Suprapubic skin (tissue), 4 donors: ENCODE results near the gene CCDC3. TPM values are rescaled to one million over a fixed set of nuclear protein-coding genes. Genes with fewer than 3 reads are reported as not detected.

Experiments
- DNase-seq, 2 donors: peaks; one replicate each; pipeline ENCODE4 v3.0.0-alpha.2; 2019; ENCODE audit warnings: low spot score in 2 of 2
- H3K27ac ChIP-seq: fragments of 200-600 bp; sonication (generic); one replicate; pipeline ENCODE4 v1.5.1; 2019
- H3K27me3 ChIP-seq: fragments of 200-600 bp; sonication (generic); one replicate; pipeline ENCODE4 v1.5.1; 2019
- H3K36me3 ChIP-seq: fragments of 200-600 bp; sonication (generic); one replicate; pipeline ENCODE4 v1.5.1; 2019
- H3K4me1 ChIP-seq: fragments of 200-600 bp; sonication (generic); one replicate; pipeline ENCODE4 v1.5.1; 2019
- H3K4me3 ChIP-seq: fragments of 200-600 bp; sonication (generic); one replicate; pipeline ENCODE4 v1.5.1; 2019; ENCODE audit warnings: mild to moderate bottlenecking
- H3K9me3 ChIP-seq: fragments of 200-600 bp; sonication (generic); one replicate; pipeline ENCODE4 v1.5.1; 2019
- CTCF ChIP-seq, 2 donors: fragments of 200-600 bp in 1 of 2; fragments of 450-650 bp in 1 of 2; sonication (generic) in 1 of 2; IDR thresholded peaks; one replicate each; pipeline ENCODE4 v1.5.1; 2016 to 2019; ENCODE audit warnings: antibody characterized with exemption in 2 of 2, mild to moderate bottlenecking in 1 of 2, moderate library complexity in 1 of 2
- EP300 ChIP-seq: sonication (generic); formaldehyde crosslinking; IDR thresholded peaks from one replicate; pipeline ENCODE4 v1.6.1; 2017; ENCODE audit warnings: antibody characterized with exemption
- POLR2A ChIP-seq, 2 donors: fragments of 450-650 bp; IDR thresholded peaks; one replicate each; pipeline ENCODE4 v1.6.1; 2017; ENCODE audit warnings: antibody characterized with exemption in 2 of 2, mild to moderate bottlenecking in 2 of 2, moderate library complexity in 2 of 2
- POLR2AphosphoS5 ChIP-seq, 3 donors: sonication (generic); formaldehyde crosslinking; IDR thresholded peaks; one replicate each; pipeline ENCODE4 v1.6.1; 2017; ENCODE audit warnings: antibody characterized with exemption in 3 of 3
- whole genome bisulfite sequencing: methylation state at CpG from one replicate; pipeline ENCODE4 v1.1.5; 2018; 5-methylcytosine and 5-hydroxymethylcytosine counted together
- total RNA-seq, 4 donors: library from RNA; depleted of rRNA; stranded (reverse); fragments of >200 nt; gene quantifications; one replicate each; pipeline ENCODE4 v1.1.0, GENCODE V29; 2016

The CCDC3 gene
- 100 to 1,000 TPM in 1 of 4 donors, 10 to 100 TPM in 3; 31.3 to 124 (median 60.2) TPM for total RNA-seq

GRCh38 chr10:13001041-13001886 is at the start of gene CCDC3:
TSS of gene CCDC3 (minus strand) at chr10:13001713. CDS start at chr10:13001570, 143 bp downstream.
- no peaks in the 10 kb centered on the region for H3K36me3 ChIP-seq
- peaks cover 32% of the 10 kb centered on the region for H3K4me1 ChIP-seq
- peak within 1 kb of the TSS; percentile 72 for H3K4me3 ChIP-seq
- peak in 1 of 2 donors; percentile 59 for DNase-seq
- TF ChIP-seq POLR2A (IDR thresholded peaks at IDR 0.05) (no peak), EP300 (no peak), POLR2AphosphoS5 (IDR thresholded peaks at IDR 0.05) (no peak), CTCF (IDR thresholded peaks at IDR 0.05) (no peak)
- H3K27me3 ChIP-seq: peaks cover 7% of the 10 kb centered on the region
- 4% methylated on average over 33 of the region's 93 CpGs for WGBS
- no peaks in the 10 kb centered on the region for H3K9me3 ChIP-seq
- peak within 1 kb of the TSS; percentile 60 for H3K27ac ChIP-seq

- Histone ChIP-seq H3K27me3 (no peaks in the 10 kb centered on the region), H3K36me3 (no peaks in the 10 kb centered on the region), H3K4me1 (peaks cover 27% of the 10 kb centered on the region), H3K27ac (no peak overlapping the region), H3K9me3 (no peaks in the 10 kb centered on the region), H3K4me3 (no peak overlapping the region)
- 81% methylated on average over 7 of the region's 7 CpGs for WGBS
- no peak for DNase-seq
- no peak for TF ChIP-seq POLR2A (IDR thresholded peaks at IDR 0.05)
- TF ChIP-seq POLR2AphosphoS5 (IDR thresholded peaks at IDR 0.05): no peak
- no peak for TF ChIP-seq CTCF (IDR thresholded peaks at IDR 0.05)
Measured at GRCh38 chr10:13051126-13051694, 49.7 kb upstream of the CCDC3 start.

- WGBS: 54% methylated on average over 6 of the region's 6 CpGs
- H3K27ac ChIP-seq: no peak overlapping the region
- no peaks in the 10 kb centered on the region for H3K27me3 ChIP-seq
Measured at GRCh38 chr10:13049774-13050420, 48.4 kb upstream of the CCDC3 start.

GRCh38 chr10:13048762-13049161 is 47.2 kb upstream of the CCDC3 start:
- WGBS: 70% methylated on average over 3 of the region's 3 CpGs
- Histone ChIP-seq H3K27me3 (no peaks in the 10 kb centered on the region), H3K4me3 (no peak overlapping the region), H3K9me3 (no peaks in the 10 kb centered on the region), H3K4me1 (peaks cover 18% of the 10 kb centered on the region), H3K27ac (no peak overlapping the region), H3K36me3 (no peaks in the 10 kb centered on the region)
- DNase-seq: no peak
- TF ChIP-seq POLR2AphosphoS5 (IDR thresholded peaks at IDR 0.05) (peak in 1 of 3 donors; percentile 63), EP300 (no peak)

More at GRCh38 chr10:13049774-13050420, 48.4 kb upstream of the CCDC3 start:
- H3K36me3 ChIP-seq: no peaks in the 10 kb centered on the region
- TF ChIP-seq POLR2AphosphoS5 (IDR thresholded peaks at IDR 0.05): no peak
- TF ChIP-seq CTCF (IDR thresholded peaks at IDR 0.05): no peak
- TF ChIP-seq EP300: no peak
- no peak for TF ChIP-seq POLR2A (IDR thresholded peaks at IDR 0.05)
- DNase-seq: no peak
- no peak overlapping the region for H3K4me3 ChIP-seq
- H3K9me3 ChIP-seq: no peaks in the 10 kb centered on the region
- peaks cover 24% of the 10 kb centered on the region for H3K4me1 ChIP-seq

GRCh38 chr10:13047529-13048206 is 46.2 kb upstream of the CCDC3 start:
- TF ChIP-seq POLR2A (IDR thresholded peaks at IDR 0.05) (no peak), CTCF (IDR thresholded peaks at IDR 0.05) (no peak), EP300 (no peak), POLR2AphosphoS5 (IDR thresholded peaks at IDR 0.05) (no peak)
- Histone ChIP-seq H3K27ac (no peak overlapping the region), H3K4me1 (peaks cover 18% of the 10 kb centered on the region), H3K9me3 (no peaks in the 10 kb centered on the region), H3K27me3 (no peaks in the 10 kb centered on the region), H3K36me3 (no peaks in the 10 kb centered on the region), H3K4me3 (no peak overlapping the region)
- 80% methylated on average over 12 of the region's 12 CpGs for WGBS
- DNase-seq: no peak
